ENCODE results near the gene LRRN1. TPM values are rescaled to one million over a fixed set of nuclear protein-coding genes. Genes with fewer than 3 reads are reported as not detected.

LRRN1 gene
- total RNA-seq, 5 donors from 2014 or later (not counting 1 experiment from before 2014, with no cell fraction given): 0.20 to 7.8 (median 1.2) TPM

DNA sequence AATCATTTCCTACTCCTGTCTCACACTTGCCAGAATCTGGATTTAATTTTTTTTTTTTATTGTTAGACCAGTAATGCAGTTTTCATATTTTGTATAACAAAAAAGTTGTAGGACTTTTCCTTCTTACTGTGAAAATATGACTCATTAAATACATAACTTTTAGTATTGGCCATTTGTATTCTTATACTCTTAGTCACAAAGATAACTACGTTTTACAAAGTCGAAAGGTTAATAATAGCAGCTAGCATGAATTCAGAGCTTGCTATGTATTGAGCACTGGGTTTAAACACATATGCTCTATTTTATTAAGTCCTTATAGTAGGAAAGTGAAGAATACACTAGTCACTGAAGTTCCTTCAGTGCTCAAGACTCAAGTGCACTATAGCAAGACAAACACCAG lies 43.1 kb downstream of the LRRN1 start:
- no CpG with 5 or more reads among the region's 2 CpGs for WGBS (ENCODE audit: insufficient coverage)

DNA sequence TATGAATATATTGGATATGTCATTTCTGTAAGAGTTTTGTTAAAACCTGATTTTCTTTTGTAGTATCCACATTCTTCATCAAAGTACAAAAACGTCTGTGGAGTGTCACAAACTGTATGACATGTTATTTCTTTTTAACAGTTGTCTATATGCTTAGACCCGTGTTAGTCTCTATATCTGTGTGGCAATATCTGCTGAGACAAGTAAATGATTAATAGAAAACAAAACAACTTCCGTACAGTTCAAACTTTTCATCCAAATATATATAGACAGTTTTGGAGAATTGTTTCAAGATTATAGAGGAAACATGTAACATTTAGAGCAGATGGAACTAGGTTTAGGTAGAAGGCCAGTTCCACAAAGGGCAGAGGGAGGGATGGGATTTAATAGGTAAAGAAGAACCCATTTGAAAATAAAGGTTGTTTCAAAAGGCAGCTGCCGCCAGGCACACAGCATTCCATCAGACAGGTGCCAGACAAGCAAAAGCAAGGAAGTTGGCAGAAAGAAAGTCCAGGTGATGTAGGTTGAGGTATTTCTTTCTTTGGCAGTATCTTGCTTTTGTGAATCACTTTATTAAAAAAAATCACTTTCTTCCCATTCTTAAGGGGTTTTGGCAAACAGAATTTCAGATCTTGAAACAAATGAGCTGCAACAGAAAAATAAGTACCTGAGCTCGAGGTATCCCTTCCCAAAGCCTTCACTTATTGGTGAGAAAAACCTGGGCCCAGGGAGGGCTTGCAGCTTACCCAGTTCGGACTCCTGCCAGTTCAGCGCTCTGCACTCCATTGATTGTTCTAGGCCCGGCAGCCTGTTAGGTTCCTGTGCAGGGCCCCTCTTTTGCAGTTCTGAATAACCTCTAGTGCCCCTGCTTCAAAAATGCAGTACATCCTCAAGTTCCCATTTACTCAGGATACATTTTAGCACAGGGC lies 49.0 kb downstream of the LRRN1 start:
- no peak for ATAC-seq (replicated peaks in 1 of 4)
- ChIA-PET POLR2A (no interaction called here), CTCF (no interaction called here)
- Histone ChIP-seq H3K9me3 (no peaks in the 10 kb centered on the region), H3K4me1 (ENCODE audit: control insufficient read depth in 1 of 2, extremely low read depth in 1 of 2, insufficient read depth in 2 of 2, low read length in 2 of 2) (no peaks in the 10 kb centered on the region), H3K36me3 (ENCODE audit: control insufficient read depth in 2 of 2, extremely low read depth in 1 of 2, insufficient read depth in 1 of 2, low read length in 1 of 2) (no peaks in the 10 kb centered on the region), H3K27ac (ENCODE audit: low read length) (no peak overlapping the region), H3K4me3 (ENCODE audit: control insufficient read depth in 1 of 2, extremely low read depth in 1 of 2, low read length in 1 of 2) (no peak overlapping the region), H3K27me3 (replicated peaks in 1 of 2; ENCODE audit: control insufficient read depth in 2 of 2, extremely low read depth in 1 of 2, insufficient read depth in 2 of 2, low read length in 1 of 2) (no peaks in the 10 kb centered on the region)
- no peak for DNase-seq
- Mint-ChIP-seq H3K27me3 (no peaks in the 10 kb centered on the region), H3K9me3 (no peaks in the 10 kb centered on the region), H3K4me3 (no peak overlapping the region), H3K4me1 (no peaks in the 10 kb centered on the region), H3K36me3 (no peaks in the 10 kb centered on the region), H3K27ac (no peak overlapping the region)
- 89% methylated on average over 4 of the region's 8 CpGs for WGBS (ENCODE audit: insufficient coverage)

More for the DNA sequence above, 43.1 kb downstream of the LRRN1 start:
- Histone ChIP-seq H3K4me1 (ENCODE audit: control insufficient read depth in 1 of 2, extremely low read depth in 1 of 2, insufficient read depth in 2 of 2, low read length in 2 of 2) (no peaks in the 10 kb centered on the region), H3K4me3 (ENCODE audit: control insufficient read depth in 1 of 2, extremely low read depth in 1 of 2, low read length in 1 of 2) (no peak overlapping the region), H3K27ac (ENCODE audit: low read length) (no peak overlapping the region), H3K9me3 (peaks cover 2% of the 10 kb centered on the region), H3K36me3 (ENCODE audit: control insufficient read depth in 2 of 2, extremely low read depth in 1 of 2, insufficient read depth in 1 of 2, low read length in 1 of 2) (no peaks in the 10 kb centered on the region), H3K27me3 (replicated peaks in 1 of 2; ENCODE audit: control insufficient read depth in 2 of 2, extremely low read depth in 1 of 2, insufficient read depth in 2 of 2, low read length in 1 of 2) (no peaks in the 10 kb centered on the region)
- CTCF ChIA-PET: no interaction called here
- peaks cover 3% of the 10 kb centered on the region for H3K36me3 Mint-ChIP-seq
- ATAC-seq (replicated peaks in 1 of 4) (no peak), DNase-seq (no peak)
- POLR2A ChIA-PET: interaction anchor here in 1 of 2 donors (0.7 kb wide), 1 partner anchor 1564 kb away, joined by 5 read pairs; no protein-coding TSS in a partner anchor
- H3K4me3 Mint-ChIP-seq: no peak overlapping the region
- no peaks in the 10 kb centered on the region for H3K27me3 Mint-ChIP-seq
- H3K4me1 Mint-ChIP-seq: peaks cover 0 to 6% (median under 1%) of the 10 kb centered on the region in 3 donors
- peaks cover 0 to 24% (median 10%) of the 10 kb centered on the region in 3 donors for H3K9me3 Mint-ChIP-seq
- no peak overlapping the region for H3K27ac Mint-ChIP-seq

GRCh38 chr3:3848923-3849275 lies 49.7 kb downstream of the LRRN1 start:
- no peaks in the 10 kb centered on the region for H3K9me3 ChIP-seq
- Mint-ChIP-seq H3K36me3 (no peaks in the 10 kb centered on the region), H3K4me3 (no peak overlapping the region), H3K9me3 (no peaks in the 10 kb centered on the region), H3K27ac (no peak overlapping the region), H3K4me1 (no peaks in the 10 kb centered on the region), H3K27me3 (no peaks in the 10 kb centered on the region)
- no peak overlapping the region for H3K27ac ChIP-seq (ENCODE audit: low read length)
- H3K36me3 ChIP-seq (ENCODE audit: control insufficient read depth in 2 of 2, extremely low read depth in 1 of 2, insufficient read depth in 1 of 2, low read length in 1 of 2): no peaks in the 10 kb centered on the region
- ChIA-PET POLR2A (no interaction called here), CTCF (no interaction called here)
- no peak for ATAC-seq (replicated peaks in 1 of 4)
- no peak overlapping the region for H3K4me3 ChIP-seq (ENCODE audit: control insufficient read depth in 1 of 2, extremely low read depth in 1 of 2, low read length in 1 of 2)
- H3K27me3 ChIP-seq (replicated peaks in 1 of 2; ENCODE audit: control insufficient read depth in 2 of 2, extremely low read depth in 1 of 2, insufficient read depth in 2 of 2, low read length in 1 of 2): no peaks in the 10 kb centered on the region
- no peaks in the 10 kb centered on the region for H3K4me1 ChIP-seq (ENCODE audit: control insufficient read depth in 1 of 2, extremely low read depth in 1 of 2, insufficient read depth in 2 of 2, low read length in 2 of 2)
- DNase-seq: no peak
- WGBS (ENCODE audit: insufficient coverage): 88% methylated on average over 5 of the region's 8 CpGs

DNA sequence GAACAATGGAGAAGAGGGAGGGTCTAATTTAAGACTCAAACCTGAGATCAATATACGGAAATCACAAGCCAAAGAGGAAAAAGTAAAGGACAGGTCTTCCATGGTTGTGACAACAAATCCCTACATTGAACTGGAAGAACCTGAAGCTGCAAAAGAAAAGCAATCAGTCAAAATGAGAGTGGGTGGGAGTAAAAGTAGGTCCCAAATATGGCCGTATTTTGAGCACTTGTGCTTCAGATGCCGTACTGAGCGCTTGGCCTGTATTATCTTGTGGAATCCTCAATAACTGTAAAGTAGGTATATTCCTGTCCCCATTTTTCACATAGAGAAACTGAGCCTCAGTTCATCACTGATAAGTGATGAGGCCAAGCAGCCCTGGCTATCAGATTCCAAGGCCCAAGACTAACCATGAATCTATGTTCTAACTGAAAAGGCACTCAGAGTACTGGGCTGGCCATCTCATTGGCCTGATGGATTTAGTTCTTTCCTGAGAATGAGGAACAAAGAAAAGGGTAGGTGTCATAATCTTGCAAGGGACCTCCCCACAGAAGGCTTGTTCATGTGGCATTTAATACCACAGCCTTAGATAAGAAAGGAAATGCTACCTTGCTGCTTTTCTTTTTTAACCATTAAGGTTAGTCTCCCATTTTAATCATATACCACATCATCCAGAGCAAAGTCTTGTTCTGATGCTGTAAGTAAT lies 52.5 kb downstream of the LRRN1 start:
- H3K9me3 Mint-ChIP-seq: no peaks in the 10 kb centered on the region
- H3K4me1 Mint-ChIP-seq: no peaks in the 10 kb centered on the region
- H3K9me3 ChIP-seq: no peaks in the 10 kb centered on the region
- no peak overlapping the region for H3K27ac ChIP-seq (ENCODE audit: low read length)
- WGBS (ENCODE audit: insufficient coverage): no CpG with 5 or more reads among the region's 4 CpGs
- no peak for ATAC-seq (replicated peaks in 1 of 4)
- DNase-seq: no peak
- ChIA-PET POLR2A (no interaction called here), CTCF (no interaction called here)
- no peaks in the 10 kb centered on the region for H3K27me3 Mint-ChIP-seq
- no peak overlapping the region for H3K4me3 ChIP-seq (ENCODE audit: control insufficient read depth in 1 of 2, extremely low read depth in 1 of 2, low read length in 1 of 2)
- H3K27ac Mint-ChIP-seq: no peak overlapping the region
- no peak overlapping the region for H3K4me3 Mint-ChIP-seq
- no peaks in the 10 kb centered on the region for H3K27me3 ChIP-seq (replicated peaks in 1 of 2; ENCODE audit: control insufficient read depth in 2 of 2, extremely low read depth in 1 of 2, insufficient read depth in 2 of 2, low read length in 1 of 2)
- H3K36me3 Mint-ChIP-seq: no peaks in the 10 kb centered on the region
- H3K4me1 ChIP-seq (ENCODE audit: control insufficient read depth in 1 of 2, extremely low read depth in 1 of 2, insufficient read depth in 2 of 2, low read length in 2 of 2): no peaks in the 10 kb centered on the region
- no peaks in the 10 kb centered on the region for H3K36me3 ChIP-seq (ENCODE audit: control insufficient read depth in 2 of 2, extremely low read depth in 1 of 2, insufficient read depth in 1 of 2, low read length in 1 of 2)

- no peak overlapping the region for H3K4me3 Mint-ChIP-seq
- Histone ChIP-seq H3K27me3 (replicated peaks in 1 of 2; ENCODE audit: control insufficient read depth in 2 of 2, extremely low read depth in 1 of 2, insufficient read depth in 2 of 2, low read length in 1 of 2) (no peaks in the 10 kb centered on the region), H3K9me3 (no peaks in the 10 kb centered on the region), H3K4me1 (ENCODE audit: control insufficient read depth in 1 of 2, extremely low read depth in 1 of 2, insufficient read depth in 2 of 2, low read length in 2 of 2) (no peaks in the 10 kb centered on the region), H3K27ac (ENCODE audit: low read length) (no peak overlapping the region), H3K4me3 (ENCODE audit: control insufficient read depth in 1 of 2, extremely low read depth in 1 of 2, low read length in 1 of 2) (no peak overlapping the region), H3K36me3 (ENCODE audit: control insufficient read depth in 2 of 2, extremely low read depth in 1 of 2, insufficient read depth in 1 of 2, low read length in 1 of 2) (no peaks in the 10 kb centered on the region)
- H3K36me3 Mint-ChIP-seq: no peaks in the 10 kb centered on the region
- DNase-seq: no peak
- ChIA-PET CTCF (interaction anchor here in 1 of 2 donors (0.6 kb wide), 1 partner anchor 16 kb away, joined by 3 read pairs; no protein-coding TSS in a partner anchor), POLR2A (no interaction called here)
- no peak for ATAC-seq (replicated peaks in 1 of 4)
- H3K4me1 Mint-ChIP-seq: no peaks in the 10 kb centered on the region
- H3K27me3 Mint-ChIP-seq: no peaks in the 10 kb centered on the region
- H3K27ac Mint-ChIP-seq: no peak overlapping the region
- H3K9me3 Mint-ChIP-seq: no peaks in the 10 kb centered on the region
- no CpG with 5 or more reads among the region's 1 CpG for WGBS (ENCODE audit: insufficient coverage)
These were observed 54.3 kb downstream of the LRRN1 start for GRCh38 chr3:3853544-3853943.

DNA sequence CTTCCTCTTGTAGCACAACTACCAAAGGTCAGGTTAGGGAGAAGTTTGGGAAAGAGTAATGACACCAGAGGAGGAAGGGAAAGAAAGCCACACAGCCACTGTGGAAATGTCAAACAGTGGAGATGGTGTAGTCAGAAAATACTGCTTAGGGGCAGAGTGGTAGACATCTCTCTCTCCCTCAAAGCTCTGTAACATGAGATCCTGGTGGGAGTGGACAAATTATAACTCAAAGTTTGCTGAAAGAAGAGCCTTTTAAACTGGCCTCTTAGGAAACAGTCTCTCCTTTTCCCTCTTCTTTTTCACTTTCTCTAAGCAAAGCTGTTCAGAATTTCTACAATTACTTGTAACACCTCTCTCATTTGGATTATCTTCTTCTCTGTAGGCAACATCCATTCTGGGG lies 55.8 kb downstream of the LRRN1 start:
- H3K9me3 ChIP-seq: no peaks in the 10 kb centered on the region
- no peak overlapping the region for H3K27ac ChIP-seq (ENCODE audit: low read length)
- Mint-ChIP-seq H3K4me1 (no peaks in the 10 kb centered on the region), H3K4me3 (no peak overlapping the region), H3K36me3 (no peaks in the 10 kb centered on the region), H3K27me3 (no peaks in the 10 kb centered on the region), H3K9me3 (no peaks in the 10 kb centered on the region), H3K27ac (no peak overlapping the region)
- ChIA-PET POLR2A (no interaction called here), CTCF (no interaction called here)
- no peak overlapping the region for H3K4me3 ChIP-seq (ENCODE audit: control insufficient read depth in 1 of 2, extremely low read depth in 1 of 2, low read length in 1 of 2)
- ATAC-seq (replicated peaks in 1 of 4): no peak
- no peaks in the 10 kb centered on the region for H3K36me3 ChIP-seq (ENCODE audit: control insufficient read depth in 2 of 2, extremely low read depth in 1 of 2, insufficient read depth in 1 of 2, low read length in 1 of 2)
- H3K27me3 ChIP-seq (replicated peaks in 1 of 2; ENCODE audit: control insufficient read depth in 2 of 2, extremely low read depth in 1 of 2, insufficient read depth in 2 of 2, low read length in 1 of 2): no peaks in the 10 kb centered on the region
- DNase-seq: no peak
- H3K4me1 ChIP-seq (ENCODE audit: control insufficient read depth in 1 of 2, extremely low read depth in 1 of 2, insufficient read depth in 2 of 2, low read length in 2 of 2): no peaks in the 10 kb centered on the region

Measured in T-cell (primary cell).